ENCODE measurements around the gene PRUNE1. TPM values are rescaled to one million over a fixed set of nuclear protein-coding genes. Genes with fewer than 3 reads are reported as not detected.
A peak's percentile ranks its signal among the peaks of the same experiment; 100 is the strongest.

PRUNE1 gene
- total and polyA plus RNA-seq, 2 donors from 2014 or later: 24.0 to 25.6 TPM

DNA sequence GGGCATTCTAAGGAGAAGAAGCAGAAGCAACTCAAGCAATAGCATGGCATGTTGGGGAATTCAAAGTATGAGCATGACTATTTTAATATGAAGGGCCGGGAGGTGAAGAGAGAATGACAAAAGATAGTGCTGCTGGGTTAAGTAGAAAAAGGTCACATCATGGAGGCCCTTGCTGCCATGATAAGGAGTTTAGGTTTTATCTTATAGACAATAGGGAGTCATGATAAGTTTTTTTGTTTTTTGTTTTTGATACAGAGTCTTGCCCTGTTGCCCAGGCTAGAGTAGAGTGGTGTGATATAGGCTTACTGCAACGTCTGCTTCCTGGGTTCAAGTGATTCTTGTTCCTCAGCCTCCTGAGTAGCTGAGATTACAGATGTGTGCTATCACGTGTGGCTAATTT is 31.3 kb downstream of the PRUNE1 start:
- H3K9ac ChIP-seq (ENCODE audit: low read length in 3 of 3): no peak overlapping the region
- DNase-seq: no peak
- no peak overlapping the region for H3K27ac ChIP-seq (ENCODE audit: low read depth in 2 of 2, low read length in 2 of 2)
- intact Hi-C loops (cut with DNase I): no loop called here
- H3K4me1 ChIP-seq (ENCODE audit: control insufficient read depth in 2 of 3, insufficient read depth in 2 of 3, low read depth in 1 of 3, low read length in 3 of 3): no peaks in the 10 kb centered on the region
- H3K4me3 ChIP-seq (ENCODE audit: low read length in 3 of 3): no peak overlapping the region
- FAIRE-seq: no peak
- peaks cover 0 to 8% (median 5%) of the 10 kb centered on the region in 3 donors for H3K36me3 ChIP-seq (ENCODE audit: control insufficient read depth in 2 of 3, insufficient read depth in 3 of 3, low read length in 3 of 3)
- TF ChIP-seq CTCF (IDR thresholded peaks at IDR 0.05; ENCODE audit: borderline replicate concordance, extremely low read depth, insufficient read depth): no peak
- H3K9me3 ChIP-seq (ENCODE audit: control insufficient read depth in 2 of 3, insufficient read depth in 1 of 3, low read length in 3 of 3): no peaks in the 10 kb centered on the region
- no peaks in the 10 kb centered on the region for H3K27me3 ChIP-seq (ENCODE audit: control insufficient read depth, insufficient read depth, low read length)

GRCh38 chr1:151043163-151043562 is 34.9 kb downstream of the PRUNE1 start:
- H3K9ac ChIP-seq (ENCODE audit: low read length in 3 of 3): no peak overlapping the region
- no peak overlapping the region for H3K27ac ChIP-seq (ENCODE audit: low read depth in 2 of 2, low read length in 2 of 2)
- no peaks in the 10 kb centered on the region for H3K9me3 ChIP-seq (ENCODE audit: control insufficient read depth in 2 of 3, insufficient read depth in 1 of 3, low read length in 3 of 3)
- FAIRE-seq (no peak), DNase-seq (no peak)
- intact Hi-C loops (cut with DNase I): no loop called here
- no peak overlapping the region for H3K4me3 ChIP-seq (ENCODE audit: low read length in 3 of 3)
- H3K4me1 ChIP-seq (ENCODE audit: control insufficient read depth in 2 of 3, insufficient read depth in 2 of 3, low read depth in 1 of 3, low read length in 3 of 3): peaks cover 0 to 3% (median 2%) of the 10 kb centered on the region in 3 donors
- H3K36me3 ChIP-seq (ENCODE audit: control insufficient read depth in 2 of 3, insufficient read depth in 3 of 3, low read length in 3 of 3): no peaks in the 10 kb centered on the region
- no peak for TF ChIP-seq CTCF (IDR thresholded peaks at IDR 0.05; ENCODE audit: borderline replicate concordance, extremely low read depth, insufficient read depth)
- no peaks in the 10 kb centered on the region for H3K27me3 ChIP-seq (ENCODE audit: control insufficient read depth, insufficient read depth, low read length)

DNA sequence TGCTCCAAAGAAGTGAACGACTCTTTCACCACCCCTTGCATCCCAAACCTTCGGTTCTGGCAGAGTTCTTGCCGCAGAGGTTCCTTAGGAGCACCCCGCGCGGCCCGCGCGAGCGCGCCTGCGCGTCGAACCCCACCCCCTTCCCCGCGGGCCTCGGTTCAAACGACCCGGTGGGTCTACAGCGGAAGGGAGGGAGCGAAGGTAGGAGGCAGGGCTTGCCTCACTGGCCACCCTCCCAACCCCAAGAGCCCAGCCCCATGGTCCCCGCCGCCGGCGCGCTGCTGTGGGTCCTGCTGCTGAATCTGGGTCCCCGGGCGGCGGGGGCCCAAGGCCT is 39.3 kb downstream of the PRUNE1 start, which contains the start of gene C1orf56:
Gene C1orf56 (plus strand): TSS at position 161 of the 334 bp plus-strand sequence. CDS start 97 bp downstream, at position 258.
- TF ChIP-seq CTCF (IDR thresholded peaks at IDR 0.05; ENCODE audit: borderline replicate concordance, extremely low read depth, insufficient read depth): no peak
- Histone ChIP-seq H3K9ac (ENCODE audit: low read length in 3 of 3) (peak within 1 kb of the TSS; percentile 17 to 88 (median 86)), H3K27ac (ENCODE audit: low read depth in 2 of 2, low read length in 2 of 2) (peak within 1 kb of the TSS; percentile 82 to 94), H3K36me3 (ENCODE audit: control insufficient read depth in 2 of 3, insufficient read depth in 3 of 3, low read length in 3 of 3) (peaks cover 0 to 8% (median 4%) of the 10 kb centered on the region in 3 donors), H3K4me1 (ENCODE audit: control insufficient read depth in 2 of 3, insufficient read depth in 2 of 3, low read depth in 1 of 3, low read length in 3 of 3) (peaks cover 0 to 5% (median 3%) of the 10 kb centered on the region in 3 donors), H3K27me3 (ENCODE audit: control insufficient read depth, insufficient read depth, low read length) (no peaks in the 10 kb centered on the region), H3K4me3 (ENCODE audit: low read length in 3 of 3) (peak within 1 kb of the TSS; percentile 70 to 94 (median 89)), H3K9me3 (ENCODE audit: control insufficient read depth in 2 of 3, insufficient read depth in 1 of 3, low read length in 3 of 3) (no peaks in the 10 kb centered on the region)
- DNase-seq (peak; percentile 83 to 94 (median 90)), FAIRE-seq (no peak)
- intact Hi-C loops (cut with DNase I): no loop called here
